Measurements from ENCODE around the gene SEC14L5.
"Not testable (repeated sequence)": the region's sequence is repeated elsewhere in the genome, so short reads cannot be mapped to it uniquely, and the experiment has no call there.

SEC14L5 gene
- 0 to 2.4 (median 0) reads per million in 17 experiments for total RNA-seq

GRCh38 chr16:4957720-4958509 is at the start of gene SEC14L5:
SEC14L5 (plus strand) TSS chr16:4958330; CDS start chr16:4959324, 994 bp downstream.
- peak; percentile 97 to 99 (median 98) for DNase-seq

GRCh38 chr16:4908854-4909401 is 49.2 kb upstream of the SEC14L5 start:
- DNase-seq, result no peak

- no peak for DNase-seq
Observed at GRCh38 chr16:4909825-4910224, 48.3 kb upstream of the SEC14L5 start.

- no peak for DNase-seq
Observed at GRCh38 chr16:4910828-4911227, 47.3 kb upstream of the SEC14L5 start.

- DNase-seq, result no peak
Observed at GRCh38 chr16:4911970-4912386, 46.2 kb upstream of the SEC14L5 start.

GRCh38 chr16:4913130-4913773 is 44.9 kb upstream of the SEC14L5 start:
- DNase-seq, result no peak

- DNase-seq, result no peak
Observed at GRCh38 chr16:4913774-4914525, 44.2 kb upstream of the SEC14L5 start.

- DNase-seq, result no peak
Observed at GRCh38 chr16:4914528-4915225, 43.5 kb upstream of the SEC14L5 start.

- no peak for DNase-seq
Observed at GRCh38 chr16:4915226-4915761, 42.8 kb upstream of the SEC14L5 start.

GRCh38 chr16:4917117-4917516 is 41.0 kb upstream of the SEC14L5 start:
- no peak for DNase-seq

GRCh38 chr16:4918781-4919251 is 39.3 kb upstream of the SEC14L5 start:
- no peak for DNase-seq

- no peak for DNase-seq
Observed at GRCh38 chr16:4920826-4921225, 37.3 kb upstream of the SEC14L5 start.

- DNase-seq, result no peak
Observed at GRCh38 chr16:4922721-4923342, 35.3 kb upstream of the SEC14L5 start.

GRCh38 chr16:4923853-4924252 is 34.3 kb upstream of the SEC14L5 start:
- no peak for DNase-seq

GRCh38 chr16:4924593-4925292 is 33.4 kb upstream of the SEC14L5 start:
- DNase-seq, result no peak

GRCh38 chr16:4925293-4925607 is 32.9 kb upstream of the SEC14L5 start:
- DNase-seq, result no peak

- DNase-seq, result no peak
Observed at GRCh38 chr16:4925791-4926190, 32.3 kb upstream of the SEC14L5 start.

- DNase-seq, result no peak
Observed at GRCh38 chr16:4926928-4927327, 31.2 kb upstream of the SEC14L5 start.

- no peak for DNase-seq
Observed at GRCh38 chr16:4927661-4928060, 30.5 kb upstream of the SEC14L5 start.

- DNase-seq, result no peak
Observed at GRCh38 chr16:4928227-4928626, 29.9 kb upstream of the SEC14L5 start.

GRCh38 chr16:4929619-4930018 is 28.5 kb upstream of the SEC14L5 start:
- DNase-seq, result not testable (repeated sequence)
